ENCODE results near the gene RCE1.

- TF ChIP-seq BACH2 (CRISPR knock-in tag; IDR thresholded peaks at IDR 0.05; ENCODE audit: borderline replicate concordance) = no peak
- TF ChIP-seq PATZ1 (CRISPR knock-in tag; IDR thresholded peaks at IDR 0.05; ENCODE audit: borderline replicate concordance) = no peak
- TF ChIP-seq ARNTL (CRISPR knock-in tag; IDR thresholded peaks at IDR 0.05; ENCODE audit: borderline replicate concordance, low read depth) = no peak
- no peak for TF ChIP-seq RARB (CRISPR knock-in tag; IDR thresholded peaks at IDR 0.05)
- no peak for TF ChIP-seq ESRRG (CRISPR knock-in tag; IDR thresholded peaks at IDR 0.05)
- no peak for TF ChIP-seq ZFP30 (CRISPR knock-in tag; IDR thresholded peaks at IDR 0.05)
Measured at GRCh38 chr11:66849501-66850234, 6.4 kb downstream of the RCE1 start.

Measured in SK-N-SH treated with all-trans-retinoic acid at 6 μM for 48 hours (cell line).